Gastrocnemius medialis (tissue), 4 donors: Measurements from ENCODE around the gene CREBBP. TPM values are rescaled to one million over a fixed set of nuclear protein-coding genes. Genes with fewer than 3 reads are reported as not detected.

ENCODE experiments used
- ATAC-seq, 2 donors: fragments of 150-250 bp; one replicate each; pipeline ENCODE4 v1.9.1; 2016
- DNase-seq, 2 donors: peaks; one replicate each; pipeline ENCODE4 v3.0.0-alpha.2; 2019
- H3K27ac ChIP-seq, 4 donors: fragments of 200-600 bp; sonication (generic); 1 replicate in 1 of 4; 2 replicates in 3 of 4; pipeline ENCODE4 v1.5.1; 2016 to 2018; ENCODE audit warnings: mild to moderate bottlenecking in 2 of 4, moderate library complexity in 1 of 4
- H3K27me3 ChIP-seq, 3 donors: fragments of 200-600 bp; sonication (generic) in 2 of 3; 1 replicate in 1 of 3; 2 replicates in 2 of 3; pipeline versions ENCODE4 v1.5.1 to v1.6.0; 2016 to 2019; ENCODE audit warnings: mild to moderate bottlenecking in 1 of 3, moderate library complexity in 1 of 3
- H3K36me3 ChIP-seq, 2 donors: fragments of 200-600 bp; sonication (generic) in 1 of 2; one replicate each; pipeline ENCODE4 v1.5.1; 2017 to 2018
- H3K4me1 ChIP-seq, 2 donors: fragments of 200-600 bp; sonication (generic) in 1 of 2; one replicate each; pipeline ENCODE4 v1.5.1; 2016 to 2017; ENCODE audit warnings: mild to moderate bottlenecking in 2 of 2
- H3K4me3 ChIP-seq, 4 donors: fragments of 200-600 bp; sonication (generic) in 3 of 4; 1 replicate in 1 of 4; 2 replicates in 3 of 4; pipeline ENCODE4 v1.5.1; 2016 to 2019; ENCODE audit warnings: mild to moderate bottlenecking in 2 of 4
- H3K9me3 ChIP-seq, 3 donors: fragments of 200-600 bp; sonication (generic) in 2 of 3; 1 replicate in 1 of 3; 2 replicates in 2 of 3; pipeline ENCODE4 v1.5.1; 2016 to 2019
- POLR2A ChIP-seq, 2 donors: fragments of 450-650 bp; IDR thresholded peaks; one replicate each; pipeline ENCODE4 v1.6.1; 2017; ENCODE audit warnings: antibody characterized with exemption in 2 of 2, mild to moderate bottlenecking in 2 of 2, moderate library complexity in 2 of 2
- in situ Hi-C, 4 donors: fragments of 200-750 bp; cut with MboI; loops; one replicate each; pipeline versions ENCODE4 v1.15.0 to v1.8.0; 2017; ENCODE audit warnings: low sequenced_read_pairs in 4 of 4
- intact Hi-C: fragments of 100-400 bp; cut with DNase I; formaldehyde crosslinking; loops from one replicate; pipeline ENCODE4 v1.15.1; 2023; ENCODE audit warnings: low total_unique reads
- total RNA-seq, 4 donors: library from RNA; depleted of rRNA; stranded (reverse); fragments of >200 nt; gene quantifications; one replicate each; pipeline versions ENCODE4 v1.1.0 to v1.2.3, GENCODE V29; 2016
- TF ChIP-seq, protein P1 (sequence below), 5 experiments: fragments of 450-650 bp in 3 of 5; fragments of 200-600 bp in 2 of 5; sonication (generic) in 2 of 5; IDR thresholded peaks in 4 of 5; conservative IDR thresholded peaks in 1 of 5; 1 replicate in 4 of 5; 2 replicates in 1 of 5; pipeline ENCODE4 v1.5.1; 2016 to 2019; ENCODE audit warnings: antibody characterized with exemption in 5 of 5, mild to moderate bottlenecking in 3 of 5, moderate library complexity in 3 of 5

CREBBP gene
- total RNA-seq, 4 donors from 2014 or later: 39.8 to 61.3 (median 53.5) TPM

DNA sequence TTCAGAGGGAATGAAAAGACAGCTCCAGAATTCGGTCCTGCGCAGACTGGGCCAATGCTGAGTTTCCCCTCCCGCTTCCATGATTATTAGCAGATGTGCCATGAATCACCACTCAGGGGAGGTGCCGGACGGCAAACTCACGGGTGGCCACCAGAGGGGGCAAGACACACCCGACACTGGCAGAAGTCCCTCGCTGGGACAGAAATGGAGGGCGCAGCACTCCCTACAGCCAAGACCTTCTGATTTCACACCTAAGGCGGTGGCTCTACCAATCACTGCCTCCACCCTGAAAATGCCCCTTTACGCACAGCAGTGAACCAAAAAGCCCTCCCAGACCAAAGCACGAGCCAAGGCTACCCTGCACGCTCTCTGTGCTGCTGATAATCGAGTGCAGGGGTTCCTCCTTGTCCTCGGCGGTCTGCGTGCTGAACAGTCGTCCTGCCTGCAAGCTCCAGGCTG lies 190.0 kb downstream of the CREBBP start:
- Histone ChIP-seq H3K36me3 (peaks cover 0 to 28% of the 10 kb centered on the region in 2 donors), H3K9me3 (no peaks in the 10 kb centered on the region), H3K4me1 (peaks cover 23 to 27% of the 10 kb centered on the region in 2 donors), H3K27me3 (no peaks in the 10 kb centered on the region), H3K4me3 (peak overlapping the region; percentile 39 to 68 (median 51)), H3K27ac (peak overlapping the region; percentile 65 to 84 (median 74))
- ATAC-seq: peak; percentile 95 to 97
- TF ChIP-seq POLR2A (IDR thresholded peaks at IDR 0.05): no peak
- TF ChIP-seq, protein P1, sequence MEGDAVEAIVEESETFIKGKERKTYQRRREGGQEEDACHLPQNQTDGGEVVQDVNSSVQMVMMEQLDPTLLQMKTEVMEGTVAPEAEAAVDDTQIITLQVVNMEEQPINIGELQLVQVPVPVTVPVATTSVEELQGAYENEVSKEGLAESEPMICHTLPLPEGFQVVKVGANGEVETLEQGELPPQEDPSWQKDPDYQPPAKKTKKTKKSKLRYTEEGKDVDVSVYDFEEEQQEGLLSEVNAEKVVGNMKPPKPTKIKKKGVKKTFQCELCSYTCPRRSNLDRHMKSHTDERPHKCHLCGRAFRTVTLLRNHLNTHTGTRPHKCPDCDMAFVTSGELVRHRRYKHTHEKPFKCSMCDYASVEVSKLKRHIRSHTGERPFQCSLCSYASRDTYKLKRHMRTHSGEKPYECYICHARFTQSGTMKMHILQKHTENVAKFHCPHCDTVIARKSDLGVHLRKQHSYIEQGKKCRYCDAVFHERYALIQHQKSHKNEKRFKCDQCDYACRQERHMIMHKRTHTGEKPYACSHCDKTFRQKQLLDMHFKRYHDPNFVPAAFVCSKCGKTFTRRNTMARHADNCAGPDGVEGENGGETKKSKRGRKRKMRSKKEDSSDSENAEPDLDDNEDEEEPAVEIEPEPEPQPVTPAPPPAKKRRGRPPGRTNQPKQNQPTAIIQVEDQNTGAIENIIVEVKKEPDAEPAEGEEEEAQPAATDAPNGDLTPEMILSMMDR (IDR thresholded peaks at IDR 0.05 in 4 of 5, conservative IDR thresholded peaks at IDR 0.05 in 1 of 5): peak; percentile 88 to 97 (median 96)
- intact Hi-C loops: loop anchor here (1.0 to 2.0 kb wide), 3 partner anchors 26 to 190 kb away; partner anchors contain the start of genes CREBBP and TRAP1
- peak; percentile 86 to 92 for DNase-seq
- in situ Hi-C loops: loop anchor here (5.0 to 25.0 kb wide), 3 partner anchors 184 to 197 kb away; partner anchors contain the start of gene CREBBP (in 1 of the 4)

DNA sequence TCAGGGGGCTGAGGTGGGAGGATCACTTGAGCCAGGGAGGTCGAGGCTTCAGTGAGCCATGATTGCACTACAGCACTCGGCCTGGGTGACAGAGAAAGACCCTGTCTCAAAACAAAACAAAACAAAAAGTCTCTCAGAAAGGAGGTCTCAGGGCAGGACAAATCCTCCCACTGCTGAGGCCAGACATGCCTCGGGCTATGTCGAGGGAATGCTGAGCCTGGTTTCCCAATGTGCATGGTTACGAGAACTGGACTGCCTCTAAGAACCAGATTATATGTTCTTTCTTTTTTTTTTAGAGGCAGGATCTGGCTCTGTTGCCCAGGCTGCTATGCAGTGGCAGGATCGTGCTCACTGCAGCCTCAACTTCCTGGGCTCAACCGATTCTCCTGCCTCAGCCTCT lies 190.8 kb downstream of the CREBBP start:
- H3K9me3 ChIP-seq: no peaks in the 10 kb centered on the region
- in situ Hi-C loops: loop anchor here (5.0 to 25.0 kb wide), 4 partner anchors 68 to 198 kb away; partner anchors contain the start of gene CREBBP (in 1 of the 4)
- intact Hi-C loops: loop anchor here (1.0 to 2.0 kb wide), 3 partner anchors 27 to 191 kb away; partner anchors contain the start of genes CREBBP and TRAP1
- H3K27me3 ChIP-seq: no peaks in the 10 kb centered on the region
- peaks cover 0 to 36% of the 10 kb centered on the region in 2 donors for H3K36me3 ChIP-seq
- TF ChIP-seq, protein P1 (IDR thresholded peaks at IDR 0.05 in 4 of 5, conservative IDR thresholded peaks at IDR 0.05 in 1 of 5): no peak
- no peak for TF ChIP-seq POLR2A (IDR thresholded peaks at IDR 0.05)
- H3K4me1 ChIP-seq: peaks cover 16 to 21% of the 10 kb centered on the region in 2 donors
- ATAC-seq (no peak), DNase-seq (no peak)
- H3K4me3 ChIP-seq: no peak overlapping the region
- H3K27ac ChIP-seq: peak overlapping the region; percentile 65 to 84 (median 74)

GRCh38 chr16:3687792-3688191 lies 192.7 kb downstream of the CREBBP start:
- intact Hi-C loops: no loop called here
- no peak for TF ChIP-seq POLR2A (IDR thresholded peaks at IDR 0.05)
- TF ChIP-seq, protein P1 (IDR thresholded peaks at IDR 0.05 in 4 of 5, conservative IDR thresholded peaks at IDR 0.05 in 1 of 5): no peak
- no peaks in the 10 kb centered on the region for H3K9me3 ChIP-seq
- H3K27ac ChIP-seq: peak overlapping the region in 1 of 4 donors; percentile 16
- H3K27me3 ChIP-seq: no peaks in the 10 kb centered on the region
- in situ Hi-C loops: loop anchor here in 2 of 4 donors (5.0 to 25.0 kb wide), 2 partner anchors 70 to 200 kb away; partner anchors contain the start of gene CREBBP (in 1 of the 2)
- DNase-seq (no peak), ATAC-seq (no peak)
- H3K4me1 ChIP-seq: peaks cover 16 to 20% of the 10 kb centered on the region in 2 donors
- no peak overlapping the region for H3K4me3 ChIP-seq
- H3K36me3 ChIP-seq: peaks cover 0 to 39% of the 10 kb centered on the region in 2 donors

DNA sequence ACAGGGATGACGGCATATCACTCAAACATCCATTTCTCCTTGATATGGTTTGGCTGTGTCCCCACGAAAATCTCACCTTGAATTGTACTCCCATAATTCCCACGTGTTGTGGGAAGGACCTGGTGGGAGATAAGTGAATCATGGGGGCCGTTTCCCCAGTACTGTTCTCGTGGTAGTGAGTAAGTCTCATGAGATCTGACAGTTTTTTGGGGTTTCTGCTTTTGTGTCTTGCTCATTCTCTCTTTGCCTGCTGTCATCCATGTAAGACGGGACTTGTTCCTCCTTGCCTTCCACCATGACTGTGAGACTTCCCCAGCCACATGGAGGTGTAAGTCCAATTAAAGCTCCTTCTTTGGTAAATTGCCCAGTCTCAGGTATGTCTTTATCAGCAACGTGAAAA lies 193.5 kb downstream of the CREBBP start:
- peaks cover 0 to 47% of the 10 kb centered on the region in 2 donors for H3K36me3 ChIP-seq
- H3K4me3 ChIP-seq: no peak overlapping the region
- ATAC-seq (no peak), DNase-seq (no peak)
- TF ChIP-seq POLR2A (IDR thresholded peaks at IDR 0.05): no peak
- H3K4me1 ChIP-seq: peaks cover 16 to 20% of the 10 kb centered on the region in 2 donors
- H3K27ac ChIP-seq: no peak overlapping the region
- H3K9me3 ChIP-seq: no peaks in the 10 kb centered on the region
- intact Hi-C loops: no loop called here
- no peaks in the 10 kb centered on the region for H3K27me3 ChIP-seq
- in situ Hi-C loops: loop anchor here in 2 of 4 donors (5.0 to 25.0 kb wide), 2 partner anchors 70 to 200 kb away; partner anchors contain the start of gene CREBBP (in 1 of the 2)

- no peak overlapping the region for H3K4me3 ChIP-seq
- DNase-seq: peak; percentile 23 to 40
- H3K27me3 ChIP-seq: no peaks in the 10 kb centered on the region
- H3K9me3 ChIP-seq: no peaks in the 10 kb centered on the region
- H3K27ac ChIP-seq: peak overlapping the region in 1 of 4 donors; percentile 27
- in situ Hi-C loops (loop anchor here in 1 of 4 donors (25.0 kb wide), 1 partner anchor 206 kb away; the partner anchor contains the start of gene CREBBP), intact Hi-C loops (no loop called here)
- H3K36me3 ChIP-seq: peaks cover 0 to 63% of the 10 kb centered on the region in 2 donors
- peaks cover 8 to 12% of the 10 kb centered on the region in 2 donors for H3K4me1 ChIP-seq
- no peak for TF ChIP-seq POLR2A (IDR thresholded peaks at IDR 0.05)
- TF ChIP-seq, protein P1 (IDR thresholded peaks at IDR 0.05 in 4 of 5, conservative IDR thresholded peaks at IDR 0.05 in 1 of 5): no peak
- peak; percentile 75 to 78 for ATAC-seq
Measured at GRCh38 chr16:3681206-3681605, 199.3 kb downstream of the CREBBP start.
